HG03558 (cell line): ENCODE measurements around the gene NT5DC4.
"Not testable (repeated sequence)": the region's sequence is repeated elsewhere in the genome, so short reads cannot be mapped to it uniquely, and the experiment has no call there.

Experiments
- ATAC-seq: cut with Tn5 transposase; IDR thresholded peaks from one replicate; pipeline ENCODE4 v1.9.1; 2021; ENCODE audit warnings: moderate number of reproducible peaks; ENCODE audit not compliant: unreplicated experiment; ENCODE audit errors: extremely low read depth

The NT5DC4 gene

GRCh38 chr2:112698834-112699515 lies 21.8 kb upstream of the NT5DC4 start:
- no peak for ATAC-seq

GRCh38 chr2:112699984-112700667 lies 20.7 kb upstream of the NT5DC4 start:
- no peak for ATAC-seq

- ATAC-seq = no peak
Measured at GRCh38 chr2:112701052-112701451, 19.8 kb upstream of the NT5DC4 start.

- ATAC-seq = no peak
Measured at GRCh38 chr2:112703684-112704083, 17.1 kb upstream of the NT5DC4 start.

GRCh38 chr2:112705575-112705974 lies 15.2 kb upstream of the NT5DC4 start:
- ATAC-seq = no peak

GRCh38 chr2:112706170-112706664 lies 14.6 kb upstream of the NT5DC4 start:
- no peak for ATAC-seq

- ATAC-seq = not testable (repeated sequence)
Measured at GRCh38 chr2:112706947-112707346, 13.9 kb upstream of the NT5DC4 start.

GRCh38 chr2:112708968-112709367 lies 11.9 kb upstream of the NT5DC4 start:
- ATAC-seq = no peak

- ATAC-seq = no peak
Measured at GRCh38 chr2:112709703-112710102, 11.1 kb upstream of the NT5DC4 start.

- ATAC-seq = no peak
Measured at GRCh38 chr2:112710956-112711750, 9.7 kb upstream of the NT5DC4 start.

- no peak for ATAC-seq
Measured at GRCh38 chr2:112712465-112712864, 8.4 kb upstream of the NT5DC4 start.

GRCh38 chr2:112712903-112713584 lies 7.8 kb upstream of the NT5DC4 start:
- no peak for ATAC-seq

- no peak for ATAC-seq
Measured at GRCh38 chr2:112713585-112713925, 7.3 kb upstream of the NT5DC4 start.

- no peak for ATAC-seq
Measured at GRCh38 chr2:112713926-112714325, 6.9 kb upstream of the NT5DC4 start.

- no peak for ATAC-seq
Measured at GRCh38 chr2:112714331-112714730, 6.5 kb upstream of the NT5DC4 start.

GRCh38 chr2:112714836-112715631 lies 5.8 kb upstream of the NT5DC4 start:
- ATAC-seq = no peak

- ATAC-seq = not testable (repeated sequence)
Measured at GRCh38 chr2:112716094-112716493, 4.7 kb upstream of the NT5DC4 start.

- ATAC-seq = not testable (repeated sequence)
Measured at GRCh38 chr2:112716826-112717352, 3.9 kb upstream of the NT5DC4 start.

- ATAC-seq = no peak
Measured at GRCh38 chr2:112718863-112719370, 1.9 kb upstream of the NT5DC4 start.
